Tibial artery (tissue), 4 donors: ENCODE data around the gene ARHGAP33.
A peak's percentile ranks its signal among the peaks of the same experiment; 100 is the strongest.

ENCODE experiments used
- DNase-seq, 2 donors: peaks; one replicate each; pipeline ENCODE4 v3.0.0-alpha.2; 2019
- H3K27ac ChIP-seq, 2 donors: fragments of 200-600 bp; sonication (generic) in 1 of 2; 1 replicate in 1 of 2; 2 replicates in 1 of 2; pipeline ENCODE4 v1.5.1; 2018 to 2019; ENCODE audit warnings: mild to moderate bottlenecking in 1 of 2
- H3K27me3 ChIP-seq, 2 donors: fragments of 200-600 bp; sonication (generic) in 1 of 2; one replicate each; pipeline versions ENCODE4 v1.5.1 to v1.6.0; 2016 to 2019
- H3K36me3 ChIP-seq, 3 donors: fragments of 200-600 bp; sonication (generic) in 2 of 3; one replicate each; pipeline ENCODE4 v1.5.1; 2016 to 2019; ENCODE audit warnings: mild to moderate bottlenecking in 2 of 3
- H3K4me1 ChIP-seq, 4 donors: fragments of 200-600 bp; sonication (generic) in 2 of 4; 1 replicate in 3 of 4; 2 replicates in 1 of 4; pipeline ENCODE4 v1.5.1; 2016 to 2019
- H3K4me3 ChIP-seq, 2 donors: fragments of 200-600 bp; sonication (generic) in 1 of 2; 1 replicate in 1 of 2; 2 replicates in 1 of 2; pipeline ENCODE4 v1.5.1; 2018 to 2019; ENCODE audit warnings: mild to moderate bottlenecking in 2 of 2
- H3K9me3 ChIP-seq, 3 donors: fragments of 200-600 bp; sonication (generic) in 1 of 3; one replicate each; pipeline ENCODE4 v1.5.1; 2016 to 2019
- intact Hi-C: fragments of 100-400 bp; cut with DNase I; formaldehyde crosslinking; loops from one replicate; pipeline ENCODE4 v1.15.0; 2023; ENCODE audit warnings: low total_unique reads
- TF ChIP-seq, protein P1 (sequence below), 2 experiments: fragments of 200-600 bp in 1 of 2; fragments of 450-650 bp in 1 of 2; IDR thresholded peaks; one replicate each; pipeline ENCODE4 v1.5.1; 2017 to 2019; ENCODE audit warnings: antibody characterized with exemption in 2 of 2, mild to moderate bottlenecking in 1 of 2, moderate library complexity in 1 of 2

ARHGAP33 gene

DNA sequence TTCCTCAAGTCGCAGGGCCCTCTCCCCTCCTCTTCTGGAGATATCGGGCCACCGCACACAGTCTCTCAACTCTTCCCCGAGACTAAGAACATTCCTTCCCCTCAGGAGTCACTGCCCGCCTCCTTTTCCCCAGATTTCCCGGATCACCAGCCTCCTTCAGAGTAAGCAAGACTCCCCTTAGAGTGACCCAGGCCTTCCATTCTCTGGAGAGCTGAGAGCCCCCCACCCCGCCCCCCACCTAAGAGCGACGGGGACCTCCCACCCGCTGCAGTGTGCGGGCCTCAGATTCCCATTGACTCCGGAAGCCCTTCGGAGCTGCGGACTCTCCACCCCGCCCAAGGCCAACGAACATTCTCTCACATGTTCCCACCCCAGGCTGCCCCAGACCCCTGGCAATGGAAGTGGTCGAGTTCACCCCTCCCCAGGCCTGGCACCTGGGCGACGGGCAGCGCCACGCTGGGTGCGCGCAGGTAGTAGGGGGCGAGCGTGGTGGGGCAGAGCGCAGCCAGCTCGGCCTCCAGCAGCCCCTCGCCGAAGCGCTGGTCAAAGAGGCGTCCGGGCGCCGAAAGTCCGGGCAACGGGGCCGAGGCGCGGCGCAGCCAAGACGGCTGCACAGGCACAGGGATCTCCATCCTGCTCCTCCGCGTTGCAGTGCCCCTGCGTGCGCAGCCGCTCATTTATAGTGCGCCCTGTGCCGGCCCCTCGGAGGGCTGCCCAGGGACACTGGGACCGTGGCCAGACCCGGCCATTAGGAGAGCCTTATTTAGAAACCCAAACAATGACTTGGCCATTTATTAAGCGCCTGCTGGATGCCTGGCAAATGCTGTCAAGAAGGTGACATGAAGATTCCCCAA is 18.8 kb upstream of the ARHGAP33 start, which contains the start of gene HSPB6:
TSS of gene HSPB6 (minus strand) at position 653 of the 854 bp plus-strand sequence. CDS start at position 632, 21 bp downstream.
- H3K27me3 ChIP-seq: no peaks in the 10 kb centered on the region
- DNase-seq: peak; percentile 72 to 91
- peaks cover 11 to 38% (median 29%) of the 10 kb centered on the region in 3 donors for H3K36me3 ChIP-seq
- peak within 1 kb of the TSS; percentile 93 to 100 for H3K27ac ChIP-seq
- TF ChIP-seq, protein P1, sequence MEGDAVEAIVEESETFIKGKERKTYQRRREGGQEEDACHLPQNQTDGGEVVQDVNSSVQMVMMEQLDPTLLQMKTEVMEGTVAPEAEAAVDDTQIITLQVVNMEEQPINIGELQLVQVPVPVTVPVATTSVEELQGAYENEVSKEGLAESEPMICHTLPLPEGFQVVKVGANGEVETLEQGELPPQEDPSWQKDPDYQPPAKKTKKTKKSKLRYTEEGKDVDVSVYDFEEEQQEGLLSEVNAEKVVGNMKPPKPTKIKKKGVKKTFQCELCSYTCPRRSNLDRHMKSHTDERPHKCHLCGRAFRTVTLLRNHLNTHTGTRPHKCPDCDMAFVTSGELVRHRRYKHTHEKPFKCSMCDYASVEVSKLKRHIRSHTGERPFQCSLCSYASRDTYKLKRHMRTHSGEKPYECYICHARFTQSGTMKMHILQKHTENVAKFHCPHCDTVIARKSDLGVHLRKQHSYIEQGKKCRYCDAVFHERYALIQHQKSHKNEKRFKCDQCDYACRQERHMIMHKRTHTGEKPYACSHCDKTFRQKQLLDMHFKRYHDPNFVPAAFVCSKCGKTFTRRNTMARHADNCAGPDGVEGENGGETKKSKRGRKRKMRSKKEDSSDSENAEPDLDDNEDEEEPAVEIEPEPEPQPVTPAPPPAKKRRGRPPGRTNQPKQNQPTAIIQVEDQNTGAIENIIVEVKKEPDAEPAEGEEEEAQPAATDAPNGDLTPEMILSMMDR (IDR thresholded peaks at IDR 0.05): no peak
- H3K9me3 ChIP-seq: no peaks in the 10 kb centered on the region
- peak within 1 kb of the TSS; percentile 72 to 75 for H3K4me3 ChIP-seq
- peaks cover 5 to 57% (median 38%) of the 10 kb centered on the region in 4 donors for H3K4me1 ChIP-seq
- intact Hi-C loops: loop anchor here (5.0 kb wide), 1 partner anchor 39 kb away; the partner anchor contains the start of gene KMT2B

DNA sequence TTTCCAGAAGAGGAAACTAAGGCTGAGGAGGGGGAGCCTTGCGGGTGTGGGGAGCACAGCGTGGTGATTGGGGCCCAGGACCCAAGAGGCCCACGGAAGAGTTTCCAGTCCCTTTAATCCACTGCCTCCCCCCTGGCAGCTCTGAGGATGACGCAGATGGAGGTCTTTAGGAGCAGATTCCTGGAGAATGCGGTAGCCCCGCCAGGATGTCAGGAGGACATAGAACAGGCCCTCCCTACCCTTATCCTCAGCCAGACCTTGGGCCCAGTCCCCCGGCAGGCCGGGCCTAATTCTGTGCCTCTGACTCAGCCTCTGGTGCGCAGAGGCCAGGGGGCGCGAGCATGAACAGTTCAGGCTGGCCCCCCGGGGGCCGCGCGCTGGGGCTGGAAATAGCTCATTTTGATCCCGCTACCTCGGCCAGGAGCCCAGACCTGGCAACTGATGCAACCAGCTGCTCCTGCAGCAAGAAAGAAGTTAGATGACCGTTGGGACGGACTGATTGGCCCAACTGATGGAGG is 18.1 kb upstream of the ARHGAP33 start:
- peak; percentile 94 to 98 for DNase-seq
- TF ChIP-seq, protein P1 (IDR thresholded peaks at IDR 0.05): no peak
- H3K27ac ChIP-seq: peak overlapping the region; percentile 93 to 100
- intact Hi-C loops: loop anchor here (5.0 kb wide), 1 partner anchor 40 kb away; the partner anchor contains the start of gene KMT2B
- peaks cover 5 to 57% (median 38%) of the 10 kb centered on the region in 4 donors for H3K4me1 ChIP-seq
- no peaks in the 10 kb centered on the region for H3K9me3 ChIP-seq
- peaks cover 11 to 38% (median 27%) of the 10 kb centered on the region in 3 donors for H3K36me3 ChIP-seq
- no peaks in the 10 kb centered on the region for H3K27me3 ChIP-seq
- peak overlapping the region; percentile 72 to 75 for H3K4me3 ChIP-seq

DNA sequence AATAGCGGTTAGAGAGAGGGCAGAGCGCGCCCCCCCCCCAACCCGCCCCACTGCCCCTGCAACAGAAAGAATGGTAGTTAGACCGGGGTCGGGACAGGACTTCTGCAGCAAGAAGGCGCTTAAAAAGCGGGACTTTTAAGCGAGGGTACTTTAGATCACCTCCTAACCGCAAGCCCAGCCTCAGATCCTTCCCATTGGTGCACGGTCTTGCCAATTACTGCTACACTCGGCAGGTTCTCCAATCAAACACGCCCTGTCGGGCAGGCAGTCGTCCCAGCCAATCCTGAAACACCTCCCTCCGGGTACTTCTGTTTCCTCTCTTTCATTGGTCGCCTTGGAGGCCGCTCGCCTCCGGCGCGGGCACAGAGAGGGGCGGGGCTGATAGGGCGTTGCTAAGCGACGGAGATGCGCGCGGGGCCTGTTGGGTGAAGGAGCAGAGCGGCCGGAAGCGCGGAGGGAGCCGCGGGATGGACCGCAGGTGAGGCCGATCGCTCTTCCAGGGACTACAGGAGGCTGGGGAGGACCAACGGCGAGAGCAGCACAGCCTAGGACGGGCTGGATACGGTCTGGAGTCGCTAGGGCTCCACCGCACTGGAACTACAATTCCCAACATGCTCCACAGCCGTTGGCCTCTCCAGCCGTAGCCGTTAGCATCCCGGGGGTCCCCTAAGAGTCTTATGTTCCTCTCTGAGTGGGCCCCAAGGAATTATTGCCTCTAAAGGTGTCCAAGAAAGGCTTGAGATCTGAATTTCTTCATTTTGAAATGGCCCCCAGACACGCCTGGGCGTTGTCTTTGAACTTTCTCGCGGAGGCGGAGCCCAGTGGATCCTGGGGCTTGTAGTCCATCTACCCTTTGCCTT is 17.4 kb upstream of the ARHGAP33 start, which contains the start of gene PROSER3:
TSS of gene PROSER3 (plus strand) at position 428 of the 860 bp plus-strand sequence. CDS start at position 468, 40 bp downstream.
- intact Hi-C loops: loop anchor here (5.0 kb wide), 1 partner anchor 41 kb away; the partner anchor contains the start of gene KMT2B
- no peaks in the 10 kb centered on the region for H3K27me3 ChIP-seq
- peak within 1 kb of the TSS; percentile 93 to 100 for H3K27ac ChIP-seq
- DNase-seq: peak; percentile 99 to 100
- H3K4me1 ChIP-seq: peaks cover 5 to 57% (median 38%) of the 10 kb centered on the region in 4 donors
- H3K9me3 ChIP-seq: no peaks in the 10 kb centered on the region
- TF ChIP-seq, protein P1 (IDR thresholded peaks at IDR 0.05): peak in 1 of 2 experiments; percentile 5
- H3K4me3 ChIP-seq: peak within 1 kb of the TSS; percentile 72 to 75
- peaks cover 11 to 36% (median 22%) of the 10 kb centered on the region in 3 donors for H3K36me3 ChIP-seq

DNA sequence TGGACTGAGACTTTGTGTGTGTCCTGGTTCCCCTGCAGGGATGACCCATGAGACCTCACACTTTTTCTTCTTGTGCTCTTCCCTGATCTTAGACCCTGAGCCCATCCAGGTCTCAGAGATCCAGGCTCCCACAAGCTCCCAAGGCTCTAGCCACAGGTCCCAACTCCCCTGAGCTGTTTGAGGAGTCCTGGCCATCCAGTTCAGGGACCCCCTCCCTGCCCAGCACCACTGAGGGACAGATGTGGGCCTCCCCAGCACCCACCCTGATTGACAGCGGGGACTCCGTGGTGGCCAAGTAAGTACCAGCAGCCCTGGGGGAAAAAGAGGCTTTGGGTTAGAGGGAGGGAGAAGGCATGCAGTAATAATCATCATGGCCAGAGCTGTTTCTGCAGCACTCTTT is 15.7 kb upstream of the ARHGAP33 start:
- peaks cover under 1 to 37% (median 9%) of the 10 kb centered on the region in 3 donors for H3K36me3 ChIP-seq
- TF ChIP-seq, protein P1 (IDR thresholded peaks at IDR 0.05): no peak
- peaks cover 5 to 50% (median 36%) of the 10 kb centered on the region in 4 donors for H3K4me1 ChIP-seq
- H3K9me3 ChIP-seq: no peaks in the 10 kb centered on the region
- no peak overlapping the region for H3K4me3 ChIP-seq
- H3K27me3 ChIP-seq: no peaks in the 10 kb centered on the region
- no peak for DNase-seq
- no peak overlapping the region for H3K27ac ChIP-seq
- intact Hi-C loops: loop anchor here (5.0 kb wide), 1 partner anchor 42 kb away; the partner anchor contains the start of gene KMT2B
